Measurements from ENCODE around the gene GPR42. TPM values are rescaled to one million over a fixed set of nuclear protein-coding genes. Genes with fewer than 3 reads are reported as not detected.

Gene GPR42
- total and polyA plus RNA-seq, 10 of the 15 experiments (the other 5 are each of a cell fraction or from before 2014, with no cell fraction given): 0.13 TPM; not detected in 9

DNA sequence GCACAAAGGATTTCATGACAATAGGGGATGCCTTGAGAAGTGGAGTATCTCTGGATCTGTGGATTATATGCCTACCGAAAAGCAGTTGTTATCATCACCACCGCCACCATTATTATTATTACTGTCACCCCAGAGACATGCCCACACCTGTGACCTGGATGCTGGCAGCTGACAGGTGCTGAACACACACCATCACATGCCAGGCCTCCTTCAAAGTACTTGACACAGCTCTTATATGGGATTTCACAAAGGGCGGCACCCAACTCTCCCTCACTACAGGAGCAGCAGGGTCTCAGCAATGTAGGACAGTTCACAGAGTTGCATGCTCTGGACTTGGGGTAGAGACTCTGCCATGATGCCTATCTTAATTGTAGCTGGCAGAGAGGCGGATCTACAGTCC, 5.6 kb upstream of the GPR42 start:
- intact Hi-C loops (cut with micrococcal nuclease; ENCODE audit: unreplicated experiment): no loop called here
- no peaks in the 10 kb centered on the region for H3K36me3 ChIP-seq (ENCODE audit: control insufficient read depth in 2 of 2, insufficient read depth in 2 of 2, low read length in 1 of 2)
- ATAC-seq (no peak), FAIRE-seq (no peak), DNase-seq (ENCODE audit: low read depth, low spot score) (no peak)
- no peak overlapping the region for H2AFZ ChIP-seq (ENCODE audit: control insufficient read depth, low read depth, low read length)
- H3K79me2 ChIP-seq (ENCODE audit: control insufficient read depth, insufficient read depth, low read length): no peaks in the 10 kb centered on the region
- peaks cover 5% of the 10 kb centered on the region for H3K4me1 ChIP-seq (ENCODE audit: control insufficient read depth, insufficient read depth, low read length)
- H3K9ac ChIP-seq (ENCODE audit: control insufficient read depth, insufficient read depth, low read length): no peak overlapping the region
- no peaks in the 10 kb centered on the region; the same call in 2 of the 3 replicates for H3K9me3 ChIP-seq (replicated peaks; ENCODE audit: control insufficient read depth, insufficient read depth, low read length)
- POLR2A ChIA-PET: no interaction called here
- no peaks in the 10 kb centered on the region for H4K20me1 ChIP-seq (ENCODE audit: control insufficient read depth, insufficient read depth)
- RAD21 ChIA-PET (ENCODE audit: unreplicated experiment): no interaction called here
- TF ChIP-seq POLR2A (IDR thresholded peaks at IDR 0.05; ENCODE audit: low read depth, low read length) (no peak), BCL11A (IDR thresholded peaks at IDR 0.05; ENCODE audit: low read depth, low read length) (no peak), ETV6 (conservative IDR thresholded peaks at IDR 0.05 in 1 of 2, IDR thresholded peaks at IDR 0.05 in 1 of 2; ENCODE audit: borderline replicate concordance in 1 of 2, low read depth in 1 of 2) (no peak), ESRRA (IDR thresholded peaks at IDR 0.05; ENCODE audit: low read length) (no peak), EZH2 (IDR thresholded peaks at IDR 0.05; ENCODE audit: borderline replicate concordance, control insufficient read depth, low read depth, low read length) (no peak), NRF1 (conservative IDR thresholded peaks at IDR 0.05; ENCODE audit: low read depth, low read length) (no peak), TCF7 (IDR thresholded peaks at IDR 0.05; ENCODE audit: borderline replicate concordance) (no peak), IRF4 (IDR thresholded peaks at IDR 0.05; ENCODE audit: low read depth, low read length) (no peak)
- H3K4me2 ChIP-seq (ENCODE audit: control insufficient read depth, insufficient read depth): no peak overlapping the region
- CTCF ChIA-PET: interaction anchor here (0.5 to 1.7 kb wide), 3 partner anchors 12 to 394 kb away, joined by 3 to 6 read pairs (median 4); no protein-coding TSS in a partner anchor
- H3K27me3 ChIP-seq (replicated peaks in 1 of 2; ENCODE audit: control insufficient read depth in 2 of 2, insufficient read depth in 2 of 2, low read length in 1 of 2): 0 out of 4 replicates have a peak, but pooled peaks cover 0 to 2% of the 10 kb centered on the region in 2 experiments
- no TSS peak for BruUV-seq (replicated peaks)
- in situ Hi-C loops (cut with MboI): no loop called here
- 75% methylated on average over 4 of the region's 4 CpGs for WGBS (ENCODE audit: insufficient coverage, insufficient replicate concordance, low lambda C conversion rate, missing lambda C conversion rate)
- H3K4me3 ChIP-seq: no peak overlapping the region
- no peak overlapping the region for H3K27ac ChIP-seq (ENCODE audit: control insufficient read depth, insufficient read depth)
- SMC1A ChIA-PET (ENCODE audit: uncharacterized antibody, unreplicated experiment): interaction anchor here (1.0 to 2.7 kb wide), 3 partner anchors 9 to 36 kb away, joined by 3 to 9 read pairs (median 7); no protein-coding TSS in a partner anchor

DNA sequence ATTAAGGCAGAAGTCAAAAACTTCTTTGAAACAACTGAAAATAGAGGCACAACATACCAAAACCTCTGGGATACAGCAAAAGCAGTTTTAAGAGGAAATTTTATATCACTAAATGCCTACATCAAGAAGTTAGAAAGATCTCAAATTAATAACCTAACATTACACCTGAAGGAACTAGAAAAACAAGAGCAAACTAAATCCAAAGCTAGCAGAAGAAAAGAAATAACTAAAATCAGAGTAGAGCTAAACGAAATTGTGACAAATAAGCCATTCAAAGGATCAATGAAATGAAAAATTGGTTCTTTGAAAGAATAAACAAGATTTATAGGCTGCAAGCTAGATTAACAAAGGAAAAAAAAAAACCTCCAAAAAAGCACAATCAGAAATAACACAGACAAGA, 2.5 kb upstream of the GPR42 start:
- ChIA-PET RAD21 (ENCODE audit: unreplicated experiment) (interaction anchor here (0.9 kb wide), 1 partner anchor 29 kb away, joined by 4 read pairs; no protein-coding TSS in a partner anchor), POLR2A (interaction anchor here (0.6 kb wide), 1 partner anchor 31 kb away, joined by 3 read pairs; no protein-coding TSS in a partner anchor), SMC1A (ENCODE audit: uncharacterized antibody, unreplicated experiment) (no interaction called here), CTCF (interaction anchor here (0.9 kb wide), 1 partner anchor 12 kb away, joined by 3 read pairs; no protein-coding TSS in a partner anchor)
- FAIRE-seq: no peak
- no peak for ATAC-seq
- no peaks in the 10 kb centered on the region for H3K79me2 ChIP-seq (ENCODE audit: control insufficient read depth, insufficient read depth, low read length)
- in situ Hi-C loops (cut with MboI) (no loop called here), intact Hi-C loops (cut with micrococcal nuclease; ENCODE audit: unreplicated experiment) (no loop called here)
- no peaks in the 10 kb centered on the region; the same call in 2 of the 3 replicates for H3K9me3 ChIP-seq (replicated peaks; ENCODE audit: control insufficient read depth, insufficient read depth, low read length)
- DNase-seq (ENCODE audit: low read depth, low spot score): no peak
- no peaks in the 10 kb centered on the region for H4K20me1 ChIP-seq (ENCODE audit: control insufficient read depth, insufficient read depth)
- no peaks in the 10 kb centered on the region for H3K27me3 ChIP-seq (replicated peaks in 1 of 2; ENCODE audit: control insufficient read depth in 2 of 2, insufficient read depth in 2 of 2, low read length in 1 of 2)
- no peaks in the 10 kb centered on the region for H3K4me1 ChIP-seq (ENCODE audit: control insufficient read depth, insufficient read depth, low read length)
- 17% methylated on average over 1 of the region's 1 CpG for WGBS (ENCODE audit: insufficient coverage, insufficient replicate concordance, low lambda C conversion rate, missing lambda C conversion rate)
- no peak overlapping the region for H2AFZ ChIP-seq (ENCODE audit: control insufficient read depth, low read depth, low read length)
- H3K9ac ChIP-seq (ENCODE audit: control insufficient read depth, insufficient read depth, low read length): no peak overlapping the region
- H3K27ac ChIP-seq (ENCODE audit: control insufficient read depth, insufficient read depth): no peak overlapping the region
- H3K4me3 ChIP-seq: no peak overlapping the region
- H3K4me2 ChIP-seq (ENCODE audit: control insufficient read depth, insufficient read depth): no peak overlapping the region
- no TSS peak for BruUV-seq (replicated peaks)
- no peaks in the 10 kb centered on the region for H3K36me3 ChIP-seq (ENCODE audit: control insufficient read depth in 2 of 2, insufficient read depth in 2 of 2, low read length in 1 of 2)
- TF ChIP-seq SP1 (IDR thresholded peaks at IDR 0.05; ENCODE audit: low read depth, low read length) (no peak), ESRRA (IDR thresholded peaks at IDR 0.05; ENCODE audit: low read length) (no peak), CHD2 (IDR thresholded peaks at IDR 0.05; ENCODE audit: borderline replicate concordance, low read depth, low read length) (no peak), SMC3 (IDR thresholded peaks at IDR 0.05; ENCODE audit: borderline replicate concordance, low read length) (no peak), ZNF622 (IDR thresholded peaks at IDR 0.05) (no peak)
- TF ChIP-seq, protein P1, sequence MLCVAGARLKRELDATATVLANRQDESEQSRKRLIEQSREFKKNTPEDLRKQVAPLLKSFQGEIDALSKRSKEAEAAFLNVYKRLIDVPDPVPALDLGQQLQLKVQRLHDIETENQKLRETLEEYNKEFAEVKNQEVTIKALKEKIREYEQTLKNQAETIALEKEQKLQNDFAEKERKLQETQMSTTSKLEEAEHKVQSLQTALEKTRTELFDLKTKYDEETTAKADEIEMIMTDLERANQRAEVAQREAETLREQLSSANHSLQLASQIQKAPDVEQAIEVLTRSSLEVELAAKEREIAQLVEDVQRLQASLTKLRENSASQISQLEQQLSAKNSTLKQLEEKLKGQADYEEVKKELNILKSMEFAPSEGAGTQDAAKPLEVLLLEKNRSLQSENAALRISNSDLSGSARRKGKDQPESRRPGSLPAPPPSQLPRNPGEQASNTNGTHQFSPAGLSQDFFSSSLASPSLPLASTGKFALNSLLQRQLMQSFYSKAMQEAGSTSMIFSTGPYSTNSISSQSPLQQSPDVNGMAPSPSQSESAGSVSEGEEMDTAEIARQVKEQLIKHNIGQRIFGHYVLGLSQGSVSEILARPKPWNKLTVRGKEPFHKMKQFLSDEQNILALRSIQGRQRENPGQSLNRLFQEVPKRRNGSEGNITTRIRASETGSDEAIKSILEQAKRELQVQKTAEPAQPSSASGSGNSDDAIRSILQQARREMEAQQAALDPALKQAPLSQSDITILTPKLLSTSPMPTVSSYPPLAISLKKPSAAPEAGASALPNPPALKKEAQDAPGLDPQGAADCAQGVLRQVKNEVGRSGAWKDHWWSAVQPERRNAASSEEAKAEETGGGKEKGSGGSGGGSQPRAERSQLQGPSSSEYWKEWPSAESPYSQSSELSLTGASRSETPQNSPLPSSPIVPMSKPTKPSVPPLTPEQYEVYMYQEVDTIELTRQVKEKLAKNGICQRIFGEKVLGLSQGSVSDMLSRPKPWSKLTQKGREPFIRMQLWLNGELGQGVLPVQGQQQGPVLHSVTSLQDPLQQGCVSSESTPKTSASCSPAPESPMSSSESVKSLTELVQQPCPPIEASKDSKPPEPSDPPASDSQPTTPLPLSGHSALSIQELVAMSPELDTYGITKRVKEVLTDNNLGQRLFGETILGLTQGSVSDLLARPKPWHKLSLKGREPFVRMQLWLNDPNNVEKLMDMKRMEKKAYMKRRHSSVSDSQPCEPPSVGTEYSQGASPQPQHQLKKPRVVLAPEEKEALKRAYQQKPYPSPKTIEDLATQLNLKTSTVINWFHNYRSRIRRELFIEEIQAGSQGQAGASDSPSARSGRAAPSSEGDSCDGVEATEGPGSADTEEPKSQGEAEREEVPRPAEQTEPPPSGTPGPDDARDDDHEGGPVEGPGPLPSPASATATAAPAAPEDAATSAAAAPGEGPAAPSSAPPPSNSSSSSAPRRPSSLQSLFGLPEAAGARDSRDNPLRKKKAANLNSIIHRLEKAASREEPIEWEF (IDR thresholded peaks at IDR 0.05; ENCODE audit: insufficient replicate concordance, low read depth, low read length): no peak

Measured in GM12878 (cell line).